ENCODE data around the gene EPHA8. TPM values are rescaled to one million over a fixed set of nuclear protein-coding genes. Genes with fewer than 3 reads are reported as not detected.

The EPHA8 gene
- total and polyA plus RNA-seq, 2 of the 4 experiments (the other 2 are of a cell fraction) = not detected

DNA sequence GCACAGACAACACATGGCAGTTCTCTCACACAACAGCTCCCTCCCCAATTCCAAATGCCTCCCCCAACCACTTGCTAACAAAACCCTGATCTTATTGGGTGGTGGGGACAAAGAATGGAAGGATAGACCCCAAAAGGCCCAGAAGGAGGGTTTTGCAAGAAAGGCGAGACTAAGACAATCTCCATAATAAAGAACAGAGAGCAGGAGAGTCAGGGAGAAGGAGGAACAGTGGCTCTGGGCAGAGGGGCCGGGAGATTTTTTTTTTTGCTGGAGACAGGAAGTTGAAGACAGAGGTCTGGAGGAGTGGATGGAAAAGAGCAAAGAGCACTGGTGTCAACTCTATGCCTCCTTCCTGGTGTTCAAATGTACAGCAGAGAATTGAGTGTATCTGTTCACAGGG lies 66.6 kb downstream of the EPHA8 start:
- Histone ChIP-seq H4K20me1 (ENCODE audit: insufficient read depth, low read length) (peaks cover 3% of the 10 kb centered on the region; the same call in 1 of the 2 replicates), H3K9me3 (ENCODE audit: control insufficient read depth, insufficient read depth, low read length) (no peaks in the 10 kb centered on the region; the same call in 1 of the 2 replicates), H4K5ac (ENCODE audit: low read depth, low read length) (no peak overlapping the region), H3K79me1 (ENCODE audit: low read depth in 1 of 2, low read length in 2 of 2) (no peaks in the 10 kb centered on the region), H2AK9ac (replicated peaks; ENCODE audit: low read depth, low read length, poor library complexity) (no peak overlapping the region), H2BK15ac (ENCODE audit: low read depth, low read length) (no peak overlapping the region), H2AK5ac (ENCODE audit: low read depth, low read length) (no peak overlapping the region), H3K27me3 (ENCODE audit: control insufficient read depth, insufficient read depth, low read length) (peaks cover 73% of the 10 kb centered on the region), H2BK20ac (ENCODE audit: low read depth, low read length) (no peak overlapping the region), H3K56ac (ENCODE audit: extremely low read depth, insufficient read depth, low read length) (no peak overlapping the region), H3K9ac (ENCODE audit: low read depth, low read length) (no peak overlapping the region), H2AFZ (replicated peaks; ENCODE audit: low read length, poor library complexity) (no peak overlapping the region), H3K14ac (replicated peaks; ENCODE audit: low read depth, low read length) (no peak overlapping the region), H2BK5ac (ENCODE audit: low read depth, low read length, poor library complexity, severe bottlenecking) (no peak overlapping the region), H3K4me2 (ENCODE audit: low read depth, low read length) (no peak overlapping the region), H3K18ac (ENCODE audit: low read depth, low read length) (no peak overlapping the region), H3K9me1 (ENCODE audit: insufficient read depth, low read length) (no peaks in the 10 kb centered on the region), H2BK120ac (ENCODE audit: low read depth, low read length) (no peak overlapping the region), H3K36me3 (ENCODE audit: control insufficient read depth, insufficient read depth, low read length) (no peaks in the 10 kb centered on the region), H4K91ac (ENCODE audit: insufficient read depth, low read depth, low read length) (no peak overlapping the region), H3K27ac (ENCODE audit: insufficient read depth, low read length) (no peak overlapping the region), H4K8ac (ENCODE audit: low read depth in 2 of 2, low read length in 2 of 2) (no peak overlapping the region), H3K4ac (ENCODE audit: low read depth, low read length) (no peak overlapping the region), H3K4me1 (ENCODE audit: control insufficient read depth, insufficient read depth, low read length) (no peaks in the 10 kb centered on the region), H3K23ac (ENCODE audit: low read depth, low read length) (no peak overlapping the region), H3K4me3 (ENCODE audit: insufficient read depth, low read depth, low read length) (no peak overlapping the region)
- WGBS, 2 experiments (ENCODE audit: extremely low coverage in 2 of 2, insufficient read length in 1 of 2) = no CpG with 5 or more reads among the region's 2 CpGs
- ChIA-PET POLR2A (ENCODE audit: unreplicated experiment) (no interaction called here), CTCF (no interaction called here)
- dilution Hi-C loops (cut with HindIII; ENCODE audit: low sequenced_read_pairs, unreplicated experiment) (no loop called here), intact Hi-C loops (cut with micrococcal nuclease) (no loop called here), in situ Hi-C loops (cut with MboI; ENCODE audit: low sequenced_read_pairs) (no loop called here)
- ATAC-seq (ENCODE audit: low read depth) (no peak), DNase-seq (no peak)
- TF ChIP-seq RAD21 (IDR thresholded peaks at IDR 0.05; ENCODE audit: low read length) (no peak), CTCF (conservative IDR thresholded peaks at IDR 0.05; ENCODE audit: low read depth, low read length) (no peak), MAZ (IDR thresholded peaks at IDR 0.05; ENCODE audit: borderline replicate concordance, low read depth, low read length) (no peak), FOS (IDR thresholded peaks at IDR 0.05; ENCODE audit: low read depth, low read length) (no peak), MXI1 (IDR thresholded peaks at IDR 0.05; ENCODE audit: borderline replicate concordance, low read depth, low read length) (no peak), USF2 (IDR thresholded peaks at IDR 0.05; ENCODE audit: low read depth, low read length) (no peak), CEBPB (IDR thresholded peaks at IDR 0.05; ENCODE audit: low read depth, low read length) (no peak), RCOR1 (IDR thresholded peaks at IDR 0.05; ENCODE audit: insufficient replicate concordance, low read length) (no peak), SMC3 (IDR thresholded peaks at IDR 0.05; ENCODE audit: low read depth, low read length) (no peak), CHD1 (IDR thresholded peaks at IDR 0.05; ENCODE audit: low read depth, low read length) (no peak), POLR2A (IDR thresholded peaks at IDR 0.05; ENCODE audit: low read depth, low read length) (no peak), NFE2L2 (IDR thresholded peaks at IDR 0.05; ENCODE audit: low read depth, low read length) (no peak), RFX5 (IDR thresholded peaks at IDR 0.05; ENCODE audit: low read depth, low read length) (no peak), BHLHE40 (IDR thresholded peaks at IDR 0.05; ENCODE audit: low read depth, low read length) (no peak), MAFK (IDR thresholded peaks at IDR 0.05; ENCODE audit: low read depth, low read length) (no peak)
- TF ChIP-seq, protein P1, sequence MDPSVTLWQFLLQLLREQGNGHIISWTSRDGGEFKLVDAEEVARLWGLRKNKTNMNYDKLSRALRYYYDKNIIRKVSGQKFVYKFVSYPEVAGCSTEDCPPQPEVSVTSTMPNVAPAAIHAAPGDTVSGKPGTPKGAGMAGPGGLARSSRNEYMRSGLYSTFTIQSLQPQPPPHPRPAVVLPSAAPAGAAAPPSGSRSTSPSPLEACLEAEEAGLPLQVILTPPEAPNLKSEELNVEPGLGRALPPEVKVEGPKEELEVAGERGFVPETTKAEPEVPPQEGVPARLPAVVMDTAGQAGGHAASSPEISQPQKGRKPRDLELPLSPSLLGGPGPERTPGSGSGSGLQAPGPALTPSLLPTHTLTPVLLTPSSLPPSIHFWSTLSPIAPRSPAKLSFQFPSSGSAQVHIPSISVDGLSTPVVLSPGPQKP (IDR thresholded peaks at IDR 0.05; ENCODE audit: borderline replicate concordance, low read depth, low read length) = no peak
- BruUV-seq (replicated peaks) = no TSS peak
